Stimulated activated CD8-positive, alpha-beta memory T cell treated with anti-CD3 and anti-CD28 coated beads, Interleukin-4, amount 100 ng/mL, for 4 hours (primary cell): ENCODE results near the gene PRDM1.

Experiments
- DNase-seq, 2 donors: peaks; one replicate each; pipeline ENCODE4 v3.0.0-alpha.2; 2020; ENCODE audit warnings: low read depth in 2 of 2, low spot score in 1 of 2

Gene PRDM1

DNA sequence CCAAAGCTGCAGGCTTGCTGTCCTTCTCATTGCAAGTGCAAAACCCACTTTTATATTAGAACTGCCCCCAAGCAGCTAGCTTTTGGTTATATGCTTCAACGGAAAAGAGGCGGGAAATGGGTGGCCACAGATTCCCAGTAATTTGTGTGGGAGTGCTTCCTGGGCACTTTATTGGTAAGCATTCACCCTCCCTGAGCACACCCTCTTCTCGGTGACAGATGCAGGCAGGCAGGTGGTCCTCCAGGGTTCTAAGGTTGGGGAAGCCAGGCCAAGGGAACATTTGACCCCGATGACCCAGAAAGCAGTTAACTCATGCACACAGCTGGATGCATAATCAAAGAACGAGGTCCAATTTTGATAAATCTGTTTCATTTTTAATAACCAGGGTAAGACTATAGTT, 29.1 kb downstream of the PRDM1 start:
- no peak for DNase-seq

DNA sequence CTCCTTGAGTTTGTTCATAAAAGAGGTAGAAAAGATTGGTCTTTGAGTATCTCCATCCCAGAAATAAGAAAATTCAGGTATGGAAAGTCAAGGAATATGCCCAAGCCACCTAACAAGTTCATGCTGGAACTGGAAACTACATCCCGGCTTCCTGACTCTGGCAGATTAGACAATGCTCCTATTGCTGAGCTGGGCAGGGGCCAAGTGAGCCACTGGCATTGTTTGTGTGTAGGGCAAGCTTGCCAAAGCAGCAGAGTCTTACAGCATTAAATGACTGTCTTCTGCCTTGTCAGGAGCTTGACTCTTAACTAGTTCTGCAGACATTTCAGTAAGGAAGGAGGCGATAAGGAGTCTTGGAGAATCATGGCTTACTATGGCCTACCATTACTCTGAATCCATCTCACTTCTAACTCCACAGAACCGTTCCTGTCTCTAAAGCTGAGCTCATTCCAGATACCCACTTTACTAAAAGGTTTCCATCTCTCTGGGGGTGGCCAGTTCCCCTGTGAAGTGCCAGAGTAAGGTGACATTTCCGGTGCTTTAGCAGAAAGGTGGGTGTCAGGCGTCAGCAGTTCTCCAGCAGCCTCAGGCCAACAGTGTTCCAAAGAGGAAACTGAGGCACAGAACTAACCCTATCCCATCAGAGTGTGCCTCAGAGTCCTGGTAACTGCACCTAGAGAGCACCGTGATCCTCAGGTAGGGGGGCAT, 30.1 kb downstream of the PRDM1 start:
- no peak for DNase-seq

DNA sequence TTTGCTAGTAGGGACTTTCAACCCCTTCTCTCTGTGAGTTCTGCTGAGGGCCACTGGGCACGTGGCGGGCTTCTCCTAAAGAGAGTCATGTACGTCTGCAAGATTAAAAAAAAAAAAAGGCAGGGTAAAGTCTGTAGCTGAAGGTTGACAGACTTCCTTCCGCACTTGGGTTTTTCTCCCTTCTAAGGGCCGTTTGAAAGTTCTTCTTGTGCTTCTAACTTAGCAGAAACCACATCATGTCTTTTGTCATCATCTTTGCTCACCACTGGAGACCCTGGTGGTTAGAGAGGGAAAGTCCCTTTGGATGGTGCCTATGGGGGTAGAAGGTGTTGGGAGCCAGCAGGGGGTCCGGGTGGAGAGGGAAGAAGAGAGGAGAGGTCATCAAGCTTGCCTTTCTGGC, 31.4 kb downstream of the PRDM1 start:
- DNase-seq: peak in 1 of 2 donors; percentile 55

DNA sequence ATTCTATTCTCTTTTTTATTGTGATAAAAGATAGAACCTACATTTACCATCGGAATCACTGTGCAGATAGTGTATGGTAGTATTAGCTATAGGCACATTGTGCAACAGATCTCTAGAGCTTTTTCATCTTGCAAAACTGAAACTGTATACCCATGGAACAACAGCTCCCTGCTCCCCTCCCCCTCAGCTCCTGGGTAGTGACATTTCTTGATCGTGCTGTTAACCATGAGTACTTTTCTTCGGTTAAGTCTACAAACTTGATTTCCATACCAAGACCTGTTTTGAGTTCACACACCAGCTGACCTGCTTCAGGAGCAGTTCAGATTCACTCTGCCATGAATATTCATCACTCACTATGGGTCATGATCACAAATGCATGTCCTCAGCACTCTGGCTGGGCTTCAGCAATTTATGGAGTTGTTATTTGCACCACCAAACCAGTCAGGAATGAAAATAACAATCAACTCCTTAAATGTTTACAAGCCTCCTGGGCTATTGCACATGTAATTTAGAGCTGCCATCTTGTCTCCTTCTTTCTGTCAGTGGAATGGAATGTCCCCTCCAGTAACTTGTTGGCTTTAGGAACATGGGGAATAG, 32.8 kb downstream of the PRDM1 start:
- DNase-seq: no peak

DNA sequence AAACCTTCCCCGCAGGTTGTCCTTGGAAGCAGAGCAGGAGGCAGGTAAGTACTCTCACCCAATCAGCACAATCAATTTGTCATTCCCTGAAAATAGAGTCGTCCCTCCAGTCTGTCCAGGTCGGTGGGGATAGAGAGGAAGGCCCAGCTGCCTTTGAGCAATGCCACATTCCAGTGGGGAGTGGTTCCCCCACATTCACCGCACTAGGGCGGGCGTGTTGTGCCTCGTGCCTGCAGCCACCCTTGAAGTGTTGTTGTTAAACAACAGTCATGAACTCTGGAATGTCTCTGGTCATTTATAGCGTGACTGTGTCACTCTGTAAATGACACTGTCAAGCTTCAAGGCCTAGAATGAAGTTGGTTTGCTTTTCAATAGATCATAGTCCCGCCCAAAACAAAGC, 33.4 kb downstream of the PRDM1 start:
- DNase-seq: no peak

DNA sequence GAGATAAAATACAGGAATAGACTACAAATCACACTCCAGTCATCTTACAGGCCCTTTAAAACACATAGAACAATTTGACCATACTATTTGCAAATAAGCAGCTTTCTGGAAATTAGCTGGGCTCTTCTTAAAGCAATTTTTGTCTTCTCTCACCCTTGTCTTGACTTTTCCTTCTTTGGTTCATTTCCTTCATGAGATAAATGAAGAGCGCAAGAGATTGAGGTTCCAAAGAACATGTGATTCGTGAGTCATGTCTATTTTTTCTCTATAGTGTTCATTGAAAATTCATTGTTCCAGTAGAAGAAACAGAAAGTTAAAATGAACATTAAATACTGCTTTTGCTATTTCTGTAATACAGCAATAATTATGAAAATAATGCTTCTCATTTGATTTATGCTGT, 33.9 kb downstream of the PRDM1 start:
- DNase-seq: no peak

DNA sequence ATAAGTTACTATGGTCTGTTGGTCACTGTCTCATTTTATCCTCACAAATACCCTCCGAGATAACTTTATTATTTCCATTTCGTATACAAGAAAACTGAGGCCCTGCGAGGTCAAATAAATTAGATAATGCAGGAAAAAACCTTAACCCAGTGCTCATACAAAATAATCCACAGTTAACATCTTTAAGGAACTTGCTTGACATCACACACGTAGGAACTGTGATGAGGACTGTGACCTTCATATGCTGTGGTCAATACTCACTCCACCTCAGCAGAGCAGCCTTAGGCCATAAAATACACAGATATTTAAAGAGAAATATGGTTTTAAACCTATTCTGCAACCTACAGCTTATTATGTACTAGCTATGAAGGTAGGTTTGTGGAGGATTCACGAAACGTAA, 34.3 kb downstream of the PRDM1 start:
- DNase-seq: no peak

DNA sequence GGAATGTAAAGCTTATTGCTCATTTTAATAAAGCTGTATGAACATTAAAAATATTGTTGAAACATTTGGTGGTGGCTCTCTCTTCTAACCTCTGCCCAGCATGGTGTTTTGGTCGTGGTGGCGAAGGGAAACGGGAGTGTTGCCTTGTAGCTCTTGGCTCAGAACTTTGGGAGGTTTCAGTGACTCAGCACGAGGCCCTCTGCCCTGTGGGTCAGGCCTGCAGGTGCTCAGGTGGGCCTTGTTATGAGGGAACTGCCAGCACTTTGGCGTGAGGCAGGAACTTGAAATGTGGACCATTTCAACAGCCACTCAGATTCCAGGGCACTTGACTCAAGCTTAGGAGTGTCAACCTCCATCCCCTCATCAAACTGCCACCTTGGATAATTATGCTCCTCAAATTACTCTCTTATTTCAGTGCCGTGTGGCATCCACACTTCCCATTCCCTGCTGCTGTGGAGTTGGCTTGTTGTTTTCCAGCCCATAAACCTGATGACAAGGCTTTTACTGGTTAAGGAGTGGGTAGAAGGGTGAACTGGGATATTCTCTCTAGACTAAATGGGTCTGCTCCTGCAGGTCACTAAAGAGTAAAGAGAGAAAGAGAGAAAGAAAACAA, 36.3 kb downstream of the PRDM1 start:
- no peak for DNase-seq

DNA sequence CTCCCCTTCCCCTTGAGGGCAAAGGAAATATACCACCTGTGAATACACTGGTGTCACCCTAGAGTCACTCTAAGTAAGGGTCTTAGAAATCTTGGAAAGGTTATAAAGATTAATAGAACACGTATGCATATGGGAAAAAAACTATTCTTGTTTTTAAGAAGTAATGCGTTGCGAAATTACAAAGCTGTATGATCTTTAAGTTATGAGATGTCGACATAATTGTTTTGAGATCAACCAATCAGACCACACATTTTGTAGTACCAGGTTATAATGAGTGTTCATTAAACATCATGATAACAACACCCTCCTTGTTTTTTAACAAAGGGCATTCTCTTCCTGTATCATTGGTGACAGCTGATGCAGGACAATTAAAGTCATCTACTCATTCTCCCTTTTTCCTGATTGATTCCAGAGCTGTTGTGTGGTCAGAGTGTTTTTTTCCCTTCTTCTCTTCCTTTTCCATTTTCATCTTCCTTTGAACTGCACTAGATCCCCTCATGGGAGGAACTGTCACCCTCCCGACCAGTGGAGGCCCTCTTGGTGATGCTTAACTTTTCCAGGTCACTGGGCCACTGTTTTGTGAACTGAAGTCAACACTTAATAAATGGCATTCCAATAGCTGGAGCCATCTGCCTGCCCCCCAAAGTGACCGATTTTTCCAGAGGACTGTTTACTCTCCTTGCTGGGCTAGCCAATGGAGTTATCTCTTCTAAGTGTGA, 37.0 kb downstream of the PRDM1 start:
- no peak for DNase-seq

DNA sequence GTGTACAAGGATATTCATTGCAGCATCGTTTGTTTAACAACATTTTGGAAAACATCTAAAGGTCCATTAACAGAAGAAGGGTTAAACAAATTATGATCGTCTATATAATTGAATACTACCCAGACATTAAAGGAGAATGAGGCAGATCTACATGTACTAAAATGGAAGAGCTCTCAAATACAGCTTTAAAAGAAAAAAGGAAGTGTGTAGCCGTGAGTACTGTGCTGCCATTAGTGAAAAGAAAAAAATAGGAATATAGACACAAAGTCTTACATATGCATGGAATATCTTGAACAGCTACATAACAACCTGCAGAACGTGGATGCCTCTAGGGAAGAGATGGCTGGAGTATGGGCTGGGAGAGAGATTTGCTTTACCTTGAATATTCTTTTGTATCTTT, 37.9 kb downstream of the PRDM1 start:
- no peak for DNase-seq

DNA sequence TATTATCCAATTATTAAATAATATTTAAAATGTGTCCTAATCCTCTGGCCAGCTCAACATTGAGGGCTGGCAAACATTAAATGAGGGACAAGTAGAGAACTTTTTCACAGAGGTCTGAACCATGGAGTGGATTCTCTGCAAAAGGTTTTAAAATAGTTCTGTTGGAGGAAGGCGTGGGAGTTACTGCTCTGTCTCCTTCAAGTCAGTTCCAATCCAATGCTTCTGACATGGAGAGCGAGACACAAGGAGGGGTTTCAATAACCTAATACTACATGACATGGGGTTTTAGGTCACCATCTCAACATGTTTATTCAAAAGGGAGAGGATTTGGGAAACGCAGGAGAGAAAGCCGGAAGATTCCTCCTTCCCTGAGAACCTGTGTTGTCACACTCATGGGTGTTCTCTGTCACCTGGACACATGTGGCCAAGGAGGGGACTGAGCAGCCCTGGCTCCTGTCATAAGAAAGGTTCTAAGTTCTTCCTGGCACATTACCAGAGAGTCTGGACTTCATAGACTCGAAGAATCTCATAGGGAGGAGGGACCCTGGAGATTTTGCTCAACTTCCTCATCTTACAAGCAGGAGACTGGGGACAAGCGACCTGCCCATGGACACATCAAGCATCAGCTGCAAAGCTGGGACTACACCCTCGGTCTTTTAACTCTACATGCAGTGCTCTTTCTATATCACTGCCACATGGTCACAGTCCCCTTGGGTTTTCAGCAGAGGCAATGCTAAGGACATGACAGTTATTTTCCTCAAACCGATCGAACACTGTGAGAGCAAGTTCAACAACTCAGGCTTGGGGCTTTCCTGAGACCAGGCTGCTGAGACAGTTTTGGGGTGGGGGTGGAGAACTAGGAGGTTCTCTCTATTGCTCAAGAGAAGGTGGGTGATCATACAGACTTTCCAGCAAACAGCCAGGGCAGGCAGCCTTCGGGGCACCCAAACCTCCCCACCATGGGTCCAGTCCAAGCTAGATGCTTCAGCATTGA, 38.6 kb downstream of the PRDM1 start:
- DNase-seq: no peak

DNA sequence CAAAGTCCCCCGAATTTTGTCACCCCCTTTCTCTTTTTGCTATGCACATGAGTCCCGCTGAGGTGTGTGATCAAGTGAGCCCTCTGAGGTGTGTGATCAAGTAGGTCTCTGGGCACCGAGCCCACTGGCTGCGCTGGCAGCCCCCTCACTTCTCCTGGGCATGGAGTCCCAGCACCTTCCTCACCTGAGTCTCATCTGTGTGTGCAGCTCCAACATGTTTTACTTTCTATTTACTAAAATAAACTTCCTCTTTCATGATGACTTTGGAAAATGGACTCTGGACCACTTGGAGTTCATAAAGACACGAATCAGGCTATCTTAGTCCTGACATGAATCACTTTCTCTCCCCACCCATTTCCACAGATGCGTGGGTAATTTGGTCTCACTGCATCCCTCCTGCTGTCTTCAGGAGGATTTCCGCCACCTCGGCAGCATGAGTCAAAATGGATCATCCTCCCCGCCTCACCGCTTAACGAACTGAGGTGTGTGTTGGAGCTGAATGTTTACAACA, 39.8 kb downstream of the PRDM1 start:
- DNase-seq: no peak

DNA sequence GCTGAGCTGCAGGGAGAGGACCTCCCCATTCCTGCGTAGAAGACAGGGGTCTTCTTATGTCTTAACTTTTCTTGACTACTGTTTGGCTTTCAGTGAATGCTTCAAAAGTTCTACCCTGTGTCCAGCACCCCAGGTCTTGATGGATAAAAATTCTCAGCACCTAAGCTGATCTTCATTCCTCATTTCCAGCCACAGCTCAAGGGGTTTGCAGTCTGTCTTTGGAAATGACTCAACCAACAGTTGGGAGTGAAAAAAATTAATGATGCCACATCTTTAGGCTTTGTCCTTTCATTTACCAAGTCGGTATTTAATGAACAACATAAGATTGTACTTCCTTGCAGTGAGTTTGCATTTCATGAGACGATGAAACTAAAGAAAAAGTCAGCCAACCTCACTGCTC, 40.3 kb downstream of the PRDM1 start:
- no peak for DNase-seq

DNA sequence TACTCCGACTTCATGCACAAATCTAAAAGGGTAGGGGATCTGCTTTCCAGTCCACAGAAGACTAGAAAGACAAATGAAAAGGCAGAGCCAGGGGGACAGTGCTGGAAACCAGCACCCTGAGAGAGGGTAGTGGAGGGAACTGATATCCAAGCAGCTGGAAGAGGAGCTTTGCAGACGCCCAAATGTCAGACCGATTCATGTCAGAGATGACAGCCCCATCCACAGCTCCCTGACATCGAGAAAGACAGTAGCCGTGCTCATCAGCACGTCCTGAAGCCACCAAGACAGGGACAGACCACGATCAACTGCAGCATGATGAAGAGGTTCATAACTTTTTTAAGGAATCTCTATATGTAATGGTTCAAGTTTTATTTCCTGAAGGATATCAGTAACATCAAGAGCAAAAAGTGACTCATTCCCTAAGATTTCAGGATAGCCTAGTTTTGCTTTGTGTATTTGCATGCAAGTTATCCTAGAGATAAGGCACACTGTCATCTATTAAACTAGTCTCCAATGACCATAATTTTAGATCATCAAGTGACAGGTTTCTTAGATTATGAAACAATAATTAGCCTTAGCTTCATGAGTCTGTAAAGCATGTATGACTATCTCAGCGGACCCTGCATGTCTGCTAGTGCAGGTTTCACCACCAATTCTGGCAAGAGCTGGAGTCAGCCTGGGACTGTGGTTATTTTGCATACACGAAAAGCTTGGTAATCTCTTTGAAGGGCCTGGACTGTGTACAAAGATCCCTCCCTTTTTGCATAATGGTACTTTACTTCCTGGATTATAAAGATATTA, 43.0 kb downstream of the PRDM1 start:
- no peak for DNase-seq

DNA sequence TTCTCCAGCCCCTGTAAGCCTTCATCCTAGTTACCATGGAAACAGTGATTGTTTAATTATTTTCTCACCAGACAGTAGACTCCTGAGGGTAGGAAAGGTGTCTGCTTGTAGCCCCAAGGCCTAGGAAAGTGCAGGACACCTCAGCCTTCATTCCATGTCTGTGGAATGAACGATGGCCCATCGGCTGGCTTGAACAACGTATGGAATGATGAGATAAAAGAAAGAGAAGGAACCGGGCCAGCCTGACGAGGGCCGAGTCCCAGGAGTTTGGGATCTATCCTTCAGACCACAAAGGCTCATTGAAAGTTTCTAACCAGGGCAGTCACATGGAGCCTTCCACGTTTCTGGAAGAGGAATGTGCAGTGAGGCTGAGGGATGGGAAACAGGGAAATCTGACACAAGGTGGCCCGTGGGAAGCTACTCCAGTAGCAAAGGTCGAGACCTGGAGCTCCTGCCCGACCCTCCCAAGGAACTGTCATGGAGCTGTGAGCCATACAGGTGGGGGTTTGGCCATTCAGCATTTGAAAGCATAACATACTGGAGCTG, 46.1 kb downstream of the PRDM1 start:
- DNase-seq: no peak

DNA sequence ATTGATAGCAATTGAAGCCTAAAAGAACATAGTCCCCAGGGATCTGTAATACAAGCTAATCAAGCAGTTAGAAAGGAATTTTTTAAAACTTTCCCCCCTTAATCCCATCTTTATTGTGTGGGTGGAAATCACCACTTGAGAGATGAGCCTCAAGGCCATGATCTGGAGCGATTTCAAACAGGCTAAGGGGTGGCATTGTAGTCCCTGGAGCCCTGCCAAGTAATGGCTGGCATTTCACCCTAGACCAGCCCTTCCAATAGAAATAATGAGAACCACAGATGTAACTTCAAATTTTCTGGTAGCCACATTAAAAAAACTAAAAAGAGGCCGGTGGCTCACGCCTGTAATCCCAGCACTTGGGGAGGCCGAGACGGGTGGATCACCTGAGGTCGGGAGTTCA, 46.9 kb downstream of the PRDM1 start:
- DNase-seq: no peak

DNA sequence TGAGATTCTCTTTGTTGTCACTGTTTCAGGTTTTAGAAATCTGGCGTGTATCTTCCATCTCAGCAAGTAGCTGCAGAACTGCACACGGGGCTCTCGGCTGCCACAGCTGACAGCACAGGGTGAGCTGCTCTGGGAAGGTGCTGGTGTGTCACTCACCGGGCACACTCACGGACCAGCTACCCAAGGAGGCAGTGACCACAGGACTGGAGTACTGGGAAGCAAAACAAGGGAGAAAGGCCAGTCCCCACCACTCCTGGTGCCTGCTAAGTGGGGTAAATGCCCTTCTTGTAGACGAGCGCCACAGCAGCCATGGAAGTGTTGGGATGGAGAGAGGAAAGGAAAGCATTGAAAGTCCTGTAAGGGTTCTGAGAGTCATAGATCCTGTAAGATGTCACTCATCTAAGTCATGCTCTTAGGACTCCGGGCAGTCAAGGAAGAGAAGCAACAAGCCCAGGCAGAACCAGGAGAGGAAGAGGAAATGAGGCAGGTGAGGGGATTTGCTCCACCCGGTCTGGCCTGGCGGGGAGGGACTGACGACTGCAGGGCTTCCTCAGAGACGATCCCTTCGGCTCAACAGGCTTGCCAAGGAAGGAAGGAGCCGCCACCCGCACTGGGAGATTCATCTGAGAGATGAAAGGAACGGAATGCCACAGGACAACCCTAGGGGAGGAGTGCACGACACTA, 48.1 kb downstream of the PRDM1 start:
- DNase-seq: no peak

DNA sequence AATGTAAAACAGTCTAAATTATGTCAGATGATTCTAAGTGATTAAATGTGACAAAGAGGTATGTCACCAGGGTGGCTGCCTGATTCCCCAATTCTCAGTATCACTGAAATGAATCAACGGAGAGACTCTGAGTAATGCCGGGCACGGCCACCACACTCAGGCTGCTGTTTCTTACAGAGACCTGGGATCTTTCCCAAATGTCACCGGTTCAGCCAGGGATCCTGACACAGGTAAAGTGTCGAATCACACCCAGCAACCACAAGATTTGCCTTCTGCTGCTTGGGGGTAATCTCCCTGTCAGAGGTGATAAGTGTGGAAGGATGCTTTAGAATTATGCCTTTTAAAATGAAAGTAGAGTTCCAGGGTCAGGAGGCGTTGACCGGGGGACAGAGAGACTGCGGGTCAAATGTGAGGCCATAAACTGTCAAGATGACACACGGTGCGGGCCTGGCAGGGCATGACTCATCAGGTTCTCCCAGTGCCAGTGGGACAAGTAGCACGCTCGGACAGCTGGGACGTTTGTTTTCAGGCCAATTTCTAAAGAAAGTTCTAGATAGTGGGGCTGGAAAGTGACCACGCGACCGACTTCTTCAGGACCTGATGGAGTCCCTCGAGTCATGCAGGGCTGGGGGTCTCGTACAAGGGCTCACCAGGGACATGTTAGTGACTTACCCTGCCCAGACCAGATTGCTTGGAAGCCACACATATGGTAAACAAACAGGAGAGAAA, 48.9 kb downstream of the PRDM1 start:
- no peak for DNase-seq
